DMS53 treated with DMSO at 0.1 percent for 48 hours (cell line): ENCODE data around the gene TAF4.
"Not testable (repeated sequence)": the region's sequence is repeated elsewhere in the genome, so short reads cannot be mapped to it uniquely, and the experiment has no call there.

ENCODE experiments used
- DNase-seq: peaks from one replicate; lab custom pipeline; 2025; ENCODE audit not compliant: unreplicated experiment; lab: John Stamatoyannopoulos, UW

Gene TAF4

GRCh38 chr20:62065674-62066338 is at the start of gene TAF4:
TAF4 (minus strand) TSS chr20:62065881; CDS start chr20:62065810, 71 bp downstream.
- peak; percentile 55 for DNase-seq

- no peak for DNase-seq
Observed at GRCh38 chr20:62114894-62115293, 49.2 kb upstream of the TAF4 start.

GRCh38 chr20:62112368-62112767 is 46.7 kb upstream of the TAF4 start:
- no peak for DNase-seq

- DNase-seq, result no peak
Observed at GRCh38 chr20:62111148-62111547, 45.5 kb upstream of the TAF4 start.

- DNase-seq, result no peak
Observed at GRCh38 chr20:62105592-62105991, 39.9 kb upstream of the TAF4 start.

GRCh38 chr20:62104791-62105345 is 39.2 kb upstream of the TAF4 start:
- DNase-seq, result no peak

- no peak for DNase-seq
Observed at GRCh38 chr20:62104234-62104789, 38.6 kb upstream of the TAF4 start.

GRCh38 chr20:62103508-62104233 is 38.0 kb upstream of the TAF4 start:
- DNase-seq, result no peak

- no peak for DNase-seq
Observed at GRCh38 chr20:62101078-62101477, 35.4 kb upstream of the TAF4 start.

GRCh38 chr20:62097881-62098407 is 32.3 kb upstream of the TAF4 start:
- DNase-seq, result no peak

GRCh38 chr20:62096421-62097380 is 31.0 kb upstream of the TAF4 start:
- DNase-seq, result no peak

GRCh38 chr20:62089393-62089792 is 23.7 kb upstream of the TAF4 start:
- DNase-seq, result no peak

GRCh38 chr20:62088258-62089127 is 22.8 kb upstream of the TAF4 start:
- peak; percentile 85 for DNase-seq

GRCh38 chr20:62087632-62088031 is 22.0 kb upstream of the TAF4 start:
- DNase-seq, result no peak

GRCh38 chr20:62087227-62087626 is 21.5 kb upstream of the TAF4 start:
- no peak for DNase-seq

- no peak for DNase-seq
Observed at GRCh38 chr20:62085206-62085605, 19.5 kb upstream of the TAF4 start.

- not testable (repeated sequence) for DNase-seq
Observed at GRCh38 chr20:62084224-62084623, 18.5 kb upstream of the TAF4 start.

- DNase-seq, result no peak
Observed at GRCh38 chr20:62083312-62083711, 17.6 kb upstream of the TAF4 start.

GRCh38 chr20:62080249-62080990 is 14.7 kb upstream of the TAF4 start:
- DNase-seq, result no peak
